Endothelial cell of umbilical vein (primary cell): ENCODE data around the gene NFYA.

ENCODE experiments used
- EZH2 ChIP-seq: IDR thresholded peaks from 2 replicates; pipeline ENCODE4 v1.6.1; 2012; ENCODE audit warnings: borderline replicate concordance, low read depth, mild to moderate bottlenecking, moderate library complexity, low read length, inconsistent platforms; ENCODE audit not compliant: severe bottlenecking
- MYC ChIP-seq: IDR thresholded peaks from one replicate; pipeline ENCODE4 v1.6.1; 2011; ENCODE audit warnings: mild to moderate bottlenecking, low read depth, low read length
- POLR2A ChIP-seq: IDR thresholded peaks from 2 replicates; pipeline ENCODE4 v1.6.1; 2012; ENCODE audit warnings: low read depth, mild to moderate bottlenecking, control low read depth, low read length
- POLR2AphosphoS5 ChIP-seq: IDR thresholded peaks from 2 replicates; pipeline ENCODE4 v1.6.1; 2012; ENCODE audit warnings: low read depth, mild to moderate bottlenecking, control low read depth, low read length, moderate library complexity; ENCODE audit not compliant: insufficient read depth
- TF ChIP-seq, protein P1 (sequence below), 2 donors: IDR thresholded peaks; 1 replicate in 1 of 2; 2 replicates in 1 of 2; pipeline ENCODE4 v1.5.1; 2011; ENCODE audit warnings: low read length in 2 of 2, mild to moderate bottlenecking in 2 of 2, moderate library complexity in 2 of 2, control low read depth in 1 of 2, inconsistent platforms in 1 of 2, low read depth in 1 of 2; ENCODE audit not compliant: insufficient read depth in 1 of 2; ENCODE audit errors: extremely low read depth in 1 of 2
- TF ChIP-seq, protein P2 (sequence below): IDR thresholded peaks from 2 replicates; pipeline ENCODE4 v1.6.1; 2011; ENCODE audit not compliant: insufficient read depth, insufficient read length

DNA sequence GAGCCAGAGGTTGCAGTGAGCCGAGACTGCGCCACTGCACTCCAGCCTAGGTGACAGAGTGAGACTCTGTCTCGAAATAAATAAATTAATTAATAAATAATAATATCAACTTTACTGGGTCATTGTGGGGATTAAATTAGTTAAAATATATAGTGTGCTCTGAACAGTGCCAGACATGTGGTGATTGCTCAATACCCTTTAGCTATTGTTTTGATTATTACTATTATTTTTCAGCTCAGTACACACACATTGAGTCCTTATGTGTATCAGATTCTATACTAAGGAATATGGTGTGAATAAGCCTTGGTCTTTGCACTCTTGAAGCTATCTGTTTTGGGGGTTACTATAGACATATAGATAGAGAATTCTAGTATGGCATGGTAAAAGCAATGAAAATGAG is 52.5 kb downstream of the NFYA start:
- TF ChIP-seq, protein P1, sequence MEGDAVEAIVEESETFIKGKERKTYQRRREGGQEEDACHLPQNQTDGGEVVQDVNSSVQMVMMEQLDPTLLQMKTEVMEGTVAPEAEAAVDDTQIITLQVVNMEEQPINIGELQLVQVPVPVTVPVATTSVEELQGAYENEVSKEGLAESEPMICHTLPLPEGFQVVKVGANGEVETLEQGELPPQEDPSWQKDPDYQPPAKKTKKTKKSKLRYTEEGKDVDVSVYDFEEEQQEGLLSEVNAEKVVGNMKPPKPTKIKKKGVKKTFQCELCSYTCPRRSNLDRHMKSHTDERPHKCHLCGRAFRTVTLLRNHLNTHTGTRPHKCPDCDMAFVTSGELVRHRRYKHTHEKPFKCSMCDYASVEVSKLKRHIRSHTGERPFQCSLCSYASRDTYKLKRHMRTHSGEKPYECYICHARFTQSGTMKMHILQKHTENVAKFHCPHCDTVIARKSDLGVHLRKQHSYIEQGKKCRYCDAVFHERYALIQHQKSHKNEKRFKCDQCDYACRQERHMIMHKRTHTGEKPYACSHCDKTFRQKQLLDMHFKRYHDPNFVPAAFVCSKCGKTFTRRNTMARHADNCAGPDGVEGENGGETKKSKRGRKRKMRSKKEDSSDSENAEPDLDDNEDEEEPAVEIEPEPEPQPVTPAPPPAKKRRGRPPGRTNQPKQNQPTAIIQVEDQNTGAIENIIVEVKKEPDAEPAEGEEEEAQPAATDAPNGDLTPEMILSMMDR (IDR thresholded peaks at IDR 0.05; ENCODE audit: extremely low read depth in 1 of 2, insufficient read depth in 1 of 2, low read depth in 1 of 2, low read length in 2 of 2) = no peak
- TF ChIP-seq POLR2A (no peak), MYC (no peak), POLR2AphosphoS5 (no peak), EZH2 (no peak)
- TF ChIP-seq, protein P2, sequence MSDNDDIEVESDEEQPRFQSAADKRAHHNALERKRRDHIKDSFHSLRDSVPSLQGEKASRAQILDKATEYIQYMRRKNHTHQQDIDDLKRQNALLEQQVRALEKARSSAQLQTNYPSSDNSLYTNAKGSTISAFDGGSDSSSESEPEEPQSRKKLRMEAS = no peak
